ENCODE results near the gene MIS12. TPM values are rescaled to one million over a fixed set of nuclear protein-coding genes. Genes with fewer than 3 reads are reported as not detected.

Gene MIS12
- total RNA-seq, 2 donors from 2014 or later, result 27.1 to 28.9 TPM

- no peak overlapping the region for H3K4me3 ChIP-seq (ENCODE audit: low read length)
- Mint-ChIP-seq H3K27me3 (ENCODE audit: insufficient read depth) (peaks cover 12% of the 10 kb centered on the region), H3K4me3 (no peak overlapping the region), H3K4me1 (peaks cover 1% of the 10 kb centered on the region), H3K36me3 (ENCODE audit: low read depth) (no peaks in the 10 kb centered on the region), H3K27ac (no peak overlapping the region), H3K9me3 (no peaks in the 10 kb centered on the region)
- no peaks in the 10 kb centered on the region for H3K4me1 ChIP-seq (ENCODE audit: control insufficient read depth, insufficient read depth, low read length)
- no peak overlapping the region for H3K9ac ChIP-seq (ENCODE audit: extremely low read depth, low read length, poor library complexity, severe bottlenecking)
- no peaks in the 10 kb centered on the region for H3K27me3 ChIP-seq (ENCODE audit: control insufficient read depth, insufficient read depth, low read length, poor library complexity, severe bottlenecking)
- TF ChIP-seq, protein P1, sequence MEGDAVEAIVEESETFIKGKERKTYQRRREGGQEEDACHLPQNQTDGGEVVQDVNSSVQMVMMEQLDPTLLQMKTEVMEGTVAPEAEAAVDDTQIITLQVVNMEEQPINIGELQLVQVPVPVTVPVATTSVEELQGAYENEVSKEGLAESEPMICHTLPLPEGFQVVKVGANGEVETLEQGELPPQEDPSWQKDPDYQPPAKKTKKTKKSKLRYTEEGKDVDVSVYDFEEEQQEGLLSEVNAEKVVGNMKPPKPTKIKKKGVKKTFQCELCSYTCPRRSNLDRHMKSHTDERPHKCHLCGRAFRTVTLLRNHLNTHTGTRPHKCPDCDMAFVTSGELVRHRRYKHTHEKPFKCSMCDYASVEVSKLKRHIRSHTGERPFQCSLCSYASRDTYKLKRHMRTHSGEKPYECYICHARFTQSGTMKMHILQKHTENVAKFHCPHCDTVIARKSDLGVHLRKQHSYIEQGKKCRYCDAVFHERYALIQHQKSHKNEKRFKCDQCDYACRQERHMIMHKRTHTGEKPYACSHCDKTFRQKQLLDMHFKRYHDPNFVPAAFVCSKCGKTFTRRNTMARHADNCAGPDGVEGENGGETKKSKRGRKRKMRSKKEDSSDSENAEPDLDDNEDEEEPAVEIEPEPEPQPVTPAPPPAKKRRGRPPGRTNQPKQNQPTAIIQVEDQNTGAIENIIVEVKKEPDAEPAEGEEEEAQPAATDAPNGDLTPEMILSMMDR (conservative IDR thresholded peaks at IDR 0.05), result no peak
- no peaks in the 10 kb centered on the region for H3K9me3 ChIP-seq (ENCODE audit: control insufficient read depth, low read length)
- DNase-seq, result no peak
- no peak overlapping the region for H3K27ac ChIP-seq (ENCODE audit: low read depth, low read length)
- H3K36me3 ChIP-seq (ENCODE audit: control insufficient read depth, insufficient read depth, low read length), result no peaks in the 10 kb centered on the region
- 87 to 100% methylated on average over 4 to 8 of the region's 8 CpGs for WGBS, 2 experiments (ENCODE audit: insufficient coverage in 1 of 2, insufficient read length in 1 of 2)
Measured at GRCh38 chr17:5509482-5509881, 23.1 kb downstream of the MIS12 start.

DNA sequence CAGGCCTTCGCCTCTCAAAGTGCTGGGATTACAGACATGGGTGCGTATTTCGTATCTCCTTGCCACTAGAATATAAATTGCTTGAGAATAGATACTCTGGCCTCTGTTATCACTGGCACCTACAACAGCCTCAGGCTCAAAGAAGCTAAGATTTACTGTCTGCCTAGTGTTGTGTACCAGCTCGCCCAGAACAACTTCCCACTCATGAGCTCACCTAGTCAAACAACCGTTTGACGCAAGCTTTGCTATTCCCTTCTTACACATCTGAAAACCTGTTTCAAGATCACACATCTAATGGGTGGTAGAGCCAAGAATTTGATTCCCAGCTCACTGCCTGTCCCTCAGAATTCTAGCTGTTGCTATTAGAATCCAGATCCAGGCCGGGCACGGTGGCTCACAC, 24.4 kb downstream of the MIS12 start:
- H3K36me3 ChIP-seq (ENCODE audit: control insufficient read depth, insufficient read depth, low read length), result no peaks in the 10 kb centered on the region
- Mint-ChIP-seq H3K27me3 (ENCODE audit: insufficient read depth) (peaks cover 4% of the 10 kb centered on the region), H3K27ac (no peak overlapping the region), H3K9me3 (no peaks in the 10 kb centered on the region), H3K4me1 (peaks cover 1% of the 10 kb centered on the region), H3K4me3 (no peak overlapping the region), H3K36me3 (ENCODE audit: low read depth) (no peaks in the 10 kb centered on the region)
- TF ChIP-seq, protein P1 (conservative IDR thresholded peaks at IDR 0.05), result no peak
- DNase-seq, result no peak
- H3K4me1 ChIP-seq (ENCODE audit: control insufficient read depth, insufficient read depth, low read length), result no peaks in the 10 kb centered on the region
- no peak overlapping the region for H3K27ac ChIP-seq (ENCODE audit: low read depth, low read length)
- H3K9me3 ChIP-seq (ENCODE audit: control insufficient read depth, low read length), result no peaks in the 10 kb centered on the region
- peaks cover 5% of the 10 kb centered on the region for H3K27me3 ChIP-seq (ENCODE audit: control insufficient read depth, insufficient read depth, low read length, poor library complexity, severe bottlenecking)
- H3K9ac ChIP-seq (ENCODE audit: extremely low read depth, low read length, poor library complexity, severe bottlenecking), result no peak overlapping the region
- H3K4me3 ChIP-seq (ENCODE audit: low read length), result no peak overlapping the region
- WGBS, 2 experiments (ENCODE audit: insufficient coverage in 1 of 2, insufficient read length in 1 of 2), result 90 to 93% methylated on average over 5 to 8 of the region's 8 CpGs

DNA sequence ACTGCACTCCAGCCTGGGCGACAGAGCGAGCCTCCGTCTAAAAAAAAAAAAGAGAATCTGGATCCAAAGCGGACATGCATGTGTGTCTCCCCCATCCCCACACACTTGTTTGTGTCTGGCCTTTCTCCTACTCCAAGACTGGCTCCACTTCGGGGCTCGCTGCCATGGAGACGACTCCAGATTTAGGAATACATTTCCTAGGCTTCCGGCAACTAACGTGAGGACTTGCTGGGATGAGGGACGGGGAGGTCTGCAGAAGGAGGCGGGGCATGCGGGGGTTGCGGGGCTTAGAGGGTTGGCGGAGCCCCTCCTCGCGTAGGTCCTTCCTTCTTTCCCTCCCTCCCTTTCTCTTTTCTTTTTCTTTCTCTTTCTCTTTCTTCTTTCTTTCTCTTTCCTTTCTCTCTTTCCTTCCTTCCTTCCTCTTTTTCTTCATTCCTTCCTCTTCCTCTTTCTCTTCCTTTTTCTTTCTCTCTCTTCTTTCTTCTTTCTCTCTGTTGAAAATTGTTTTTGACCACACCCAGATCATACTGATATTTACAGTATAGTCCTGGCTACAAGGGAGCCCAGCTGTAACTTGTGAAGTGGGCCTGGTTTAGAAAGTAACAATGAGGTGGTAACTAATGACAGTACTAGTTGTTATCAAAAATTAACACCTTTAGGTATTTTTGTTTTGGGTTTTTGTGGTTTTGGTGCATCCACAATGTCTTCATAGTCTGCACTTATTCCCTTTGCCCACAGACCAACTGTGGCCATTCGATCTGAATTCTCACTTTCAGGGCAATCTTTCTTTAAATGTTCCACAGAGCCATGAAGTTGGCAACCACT, 25.2 kb downstream of the MIS12 start:
- H3K9me3 ChIP-seq (ENCODE audit: control insufficient read depth, low read length), result no peaks in the 10 kb centered on the region
- TF ChIP-seq, protein P1 (conservative IDR thresholded peaks at IDR 0.05), result no peak
- no peak overlapping the region for H3K4me3 ChIP-seq (ENCODE audit: low read length)
- H3K4me1 ChIP-seq (ENCODE audit: control insufficient read depth, insufficient read depth, low read length), result no peaks in the 10 kb centered on the region
- peaks cover 5% of the 10 kb centered on the region for H3K27me3 ChIP-seq (ENCODE audit: control insufficient read depth, insufficient read depth, low read length, poor library complexity, severe bottlenecking)
- Mint-ChIP-seq H3K27me3 (ENCODE audit: insufficient read depth) (peaks cover 9% of the 10 kb centered on the region), H3K36me3 (ENCODE audit: low read depth) (no peaks in the 10 kb centered on the region), H3K4me3 (no peak overlapping the region), H3K27ac (no peak overlapping the region), H3K9me3 (no peaks in the 10 kb centered on the region), H3K4me1 (peaks cover 1% of the 10 kb centered on the region)
- no peak overlapping the region for H3K27ac ChIP-seq (ENCODE audit: low read depth, low read length)
- H3K9ac ChIP-seq (ENCODE audit: extremely low read depth, low read length, poor library complexity, severe bottlenecking), result no peak overlapping the region
- H3K36me3 ChIP-seq (ENCODE audit: control insufficient read depth, insufficient read depth, low read length), result no peaks in the 10 kb centered on the region
- whole genome bisulfite sequencing, 2 experiments (ENCODE audit: insufficient coverage in 1 of 2, insufficient read length in 1 of 2), result 67 to 78% methylated on average over 13 to 17 of the region's 17 CpGs
- peak; percentile 56 for DNase-seq

Measured in endodermal cell (in vitro differentiated cells).